ENCODE measurements around the gene CPA4.

GRCh38 chr7:130303982-130304381 is 11.0 kb downstream of the CPA4 start:
- TF ChIP-seq CTCF (IDR thresholded peaks at IDR 0.05) (no peak), POLR2A (IDR thresholded peaks at IDR 0.05) (no peak), POLR2AphosphoS5 (IDR thresholded peaks at IDR 0.05) (no peak)
